IMR-90 (cell line): ENCODE results near the gene PPIA. TPM values are rescaled to one million over a fixed set of nuclear protein-coding genes. Genes with fewer than 3 reads are reported as not detected.

ENCODE experiments used
- ATAC-seq: fragments of 200-7000 bp; cut with Tn5 transposase; 2 replicates; pipeline ENCODE4 v1.9.1; 2020; ENCODE audit warnings: low read depth, mild to moderate bottlenecking, moderate library complexity
- BruUV-seq: library from RNA; stranded (reverse); fragments of 400-500 nt; replicated peaks from 2 replicates; lab custom pipeline; 2021; lab: Mats Ljungman, UMichigan
- CTCF ChIA-PET: fragments of 300-600 bp; formaldehyde crosslinking; extraction: SDS; loops from one replicate; lab custom pipeline; 2021; ENCODE audit warnings: antibody characterized with exemption; lab: Yijun Ruan, JAX
- POLR2A ChIA-PET: fragments of 300-600 bp; sonication (Branson Sonifier 250); formaldehyde crosslinking; loops from one replicate; lab custom pipeline; 2022; ENCODE audit warnings: antibody characterized with exemption; ENCODE audit not compliant: unreplicated experiment; lab: Charles Lee
- DNase-seq: peaks from one replicate; pipeline ENCODE4 v3.0.0; 2013
- H2AFZ ChIP-seq: replicated peaks from 2 replicates; pipeline ENCODE3; 2013; ENCODE audit warnings: low read length, mild to moderate bottlenecking; ENCODE audit not compliant: poor library complexity
- H2AK5ac ChIP-seq: 2 replicates; pipeline ENCODE4 v1.6.1; 2013; ENCODE audit warnings: low read depth, low read length, inconsistent platforms
- H2AK9ac ChIP-seq: replicated peaks from 2 replicates; pipeline ENCODE3; 2013; ENCODE audit warnings: mild to moderate bottlenecking, low read depth, low read length, moderate library complexity; ENCODE audit not compliant: poor library complexity
- H2BK120ac ChIP-seq: 2 replicates; pipeline ENCODE4 v1.6.1; 2013; ENCODE audit warnings: low read depth, low read length, inconsistent platforms
- H2BK15ac ChIP-seq: 3 replicates; pipeline ENCODE4 v1.6.1; 2013; ENCODE audit warnings: low read depth, low read length, inconsistent platforms
- H2BK20ac ChIP-seq: 2 replicates; pipeline ENCODE4 v1.6.1; 2013; ENCODE audit warnings: low read depth, mild to moderate bottlenecking, inconsistent platforms, low read length, moderate library complexity
- H2BK5ac ChIP-seq: 2 replicates; pipeline ENCODE4 v1.6.1; 2013; ENCODE audit warnings: mild to moderate bottlenecking, low read depth, low read length, inconsistent platforms; ENCODE audit not compliant: poor library complexity, severe bottlenecking
- H3K14ac ChIP-seq: replicated peaks from 2 replicates; pipeline ENCODE4 v1.6.1; 2013; ENCODE audit warnings: low read depth, low read length, inconsistent platforms
- H3K18ac ChIP-seq: 2 replicates; pipeline ENCODE4 v1.6.1; 2013; ENCODE audit warnings: low read depth, low read length, control low read depth
- H3K23ac ChIP-seq: 2 replicates; pipeline ENCODE4 v1.6.1; 2013; ENCODE audit warnings: low read depth, low read length, inconsistent platforms
- H3K27ac ChIP-seq: 2 replicates; pipeline ENCODE4 v1.5.1; 2013; ENCODE audit warnings: mild to moderate bottlenecking, control low read depth, low read length; ENCODE audit not compliant: insufficient read depth
- H3K27me3 ChIP-seq: 2 replicates; pipeline ENCODE4 v1.6.1; 2013; ENCODE audit warnings: low read length; ENCODE audit not compliant: control insufficient read depth, insufficient read depth
- H3K36me3 ChIP-seq: 2 replicates; pipeline ENCODE4 v1.6.1; 2013; ENCODE audit warnings: low read length, mixed read lengths; ENCODE audit not compliant: control insufficient read depth, insufficient read depth
- H3K4ac ChIP-seq: 2 replicates; pipeline ENCODE4 v1.6.1; 2013; ENCODE audit warnings: low read depth, low read length, inconsistent platforms
- H3K4me1 ChIP-seq: 2 replicates; pipeline ENCODE4 v1.6.1; 2013; ENCODE audit warnings: low read length, mixed read lengths; ENCODE audit not compliant: control insufficient read depth, insufficient read depth
- H3K4me2 ChIP-seq: 2 replicates; pipeline ENCODE4 v1.6.1; 2013; ENCODE audit warnings: low read depth, mild to moderate bottlenecking, control low read depth, low read length, moderate library complexity
- H3K4me3 ChIP-seq: 2 replicates; pipeline ENCODE4 v1.5.1; 2013; ENCODE audit warnings: low read depth, mild to moderate bottlenecking, control low read depth, low read length, moderate library complexity; ENCODE audit not compliant: insufficient read depth
- H3K56ac ChIP-seq: 2 replicates; pipeline ENCODE4 v1.6.1; 2013; ENCODE audit warnings: low read length, inconsistent platforms; ENCODE audit not compliant: insufficient read depth; ENCODE audit errors: extremely low read depth
- H3K79me1 ChIP-seq, 2 experiments: 2 replicates each; pipeline ENCODE4 v1.6.1; 2013; ENCODE audit warnings: low read length in 2 of 2, inconsistent platforms in 1 of 2, low read depth in 1 of 2
- H3K9ac ChIP-seq: 2 replicates; pipeline ENCODE4 v1.6.1; 2013; ENCODE audit warnings: low read depth, low read length, control low read depth
- H3K9me1 ChIP-seq: 2 replicates; pipeline ENCODE4 v1.6.1; 2013; ENCODE audit warnings: low read length, inconsistent platforms; ENCODE audit not compliant: insufficient read depth
- H3K9me3 ChIP-seq: 2 replicates; pipeline ENCODE4 v1.6.1; 2013; ENCODE audit warnings: low read length; ENCODE audit not compliant: control insufficient read depth, insufficient read depth
- H4K20me1 ChIP-seq: 2 replicates; pipeline ENCODE4 v1.6.1; 2013; ENCODE audit warnings: low read length, inconsistent platforms; ENCODE audit not compliant: insufficient read depth
- H4K5ac ChIP-seq: 2 replicates; pipeline ENCODE4 v1.6.1; 2013; ENCODE audit warnings: mild to moderate bottlenecking, low read depth, low read length, control low read depth
- H4K8ac ChIP-seq, 2 experiments: 2 replicates each; pipeline ENCODE4 v1.6.1; 2013; ENCODE audit warnings: low read depth in 2 of 2, low read length in 2 of 2, control low read depth in 1 of 2, inconsistent platforms in 1 of 2
- H4K91ac ChIP-seq: 2 replicates; pipeline ENCODE4 v1.6.1; 2013; ENCODE audit warnings: low read depth, low read length, inconsistent platforms; ENCODE audit not compliant: insufficient read depth
- BHLHE40 ChIP-seq: fragments of 150-350 bp; IDR thresholded peaks from 2 replicates; pipeline ENCODE4 v1.6.1; 2016; ENCODE audit warnings: mild to moderate bottlenecking, low read depth, low read length
- CEBPB ChIP-seq: IDR thresholded peaks from 2 replicates; pipeline ENCODE4 v1.6.1; 2012; ENCODE audit warnings: low read depth, low read length, improper control_type of control experiment
- CHD1 ChIP-seq: IDR thresholded peaks from 2 replicates; pipeline ENCODE4 v1.6.1; 2012; ENCODE audit warnings: low read depth, low read length, improper control_type of control experiment
- ELK1 ChIP-seq: fragments of 150-350 bp; IDR thresholded peaks from 2 replicates; pipeline ENCODE4 v1.6.1; 2016; ENCODE audit warnings: low read depth, mild to moderate bottlenecking, low read length, moderate library complexity, borderline replicate concordance
- FOS ChIP-seq: fragments of 150-350 bp; IDR thresholded peaks from 2 replicates; pipeline ENCODE4 v1.6.1; 2016; ENCODE audit warnings: low read depth, low read length
- MAFK ChIP-seq: IDR thresholded peaks from 2 replicates; pipeline ENCODE4 v1.6.1; 2012; ENCODE audit warnings: low read depth, low read length, improper control_type of control experiment
- MAZ ChIP-seq: IDR thresholded peaks from 2 replicates; pipeline ENCODE4 v1.6.1; 2012; ENCODE audit warnings: low read depth, mild to moderate bottlenecking, low read length, improper control_type of control experiment, moderate library complexity, borderline replicate concordance
- MXI1 ChIP-seq: IDR thresholded peaks from 2 replicates; pipeline ENCODE4 v1.6.1; 2012; ENCODE audit warnings: low read depth, mild to moderate bottlenecking, low read length, moderate library complexity, borderline replicate concordance
- NFE2L2 ChIP-seq: fragments of 150-350 bp; IDR thresholded peaks from 2 replicates; pipeline ENCODE4 v1.6.1; 2016; ENCODE audit warnings: low read depth, mild to moderate bottlenecking, low read length
- POLR2A ChIP-seq: IDR thresholded peaks from 2 replicates; pipeline ENCODE4 v1.6.1; 2012; ENCODE audit warnings: mild to moderate bottlenecking, low read depth, low read length
- RAD21 ChIP-seq: IDR thresholded peaks from 2 replicates; pipeline ENCODE4 v1.6.1; 2012; ENCODE audit warnings: low read length, improper control_type of control experiment
- RCOR1 ChIP-seq: IDR thresholded peaks from 2 replicates; pipeline ENCODE4 v1.6.1; 2012; ENCODE audit warnings: mild to moderate bottlenecking, low read length, improper control_type of control experiment; ENCODE audit not compliant: insufficient replicate concordance
- RFX5 ChIP-seq: IDR thresholded peaks from 2 replicates; pipeline ENCODE4 v1.8.0; 2012; ENCODE audit warnings: low read depth, mild to moderate bottlenecking, low read length, moderate library complexity
- SMC3 ChIP-seq: fragments of 150-350 bp; IDR thresholded peaks from 2 replicates; pipeline ENCODE4 v1.6.1; 2016; ENCODE audit warnings: low read depth, mild to moderate bottlenecking, antibody characterized with exemption, low read length, moderate library complexity
- USF2 ChIP-seq: fragments of 150-350 bp; IDR thresholded peaks from 2 replicates; pipeline ENCODE4 v1.6.1; 2017; ENCODE audit warnings: mild to moderate bottlenecking, antibody characterized with exemption, low read length, low read depth
- WGBS, 2 experiments: methylation state at CpG; one replicate each; pipeline versions ENCODE4 v1.1.5 to v1.1.7; 2013; ENCODE audit warnings: missing lambda C conversion rate in 2 of 2; ENCODE audit not compliant: insufficient read length in 1 of 2; ENCODE audit errors: extremely low coverage in 2 of 2; 5-methylcytosine and 5-hydroxymethylcytosine counted together
- dilution Hi-C: fragments of 300-500 bp; cut with HindIII; formaldehyde crosslinking; loops from one replicate; pipeline ENCODE4 v1.14.3; 2018; ENCODE audit warnings: low sequenced_read_pairs; ENCODE audit not compliant: unreplicated experiment
- in situ Hi-C: fragments of 300-500 bp; cut with MboI; formaldehyde crosslinking; loops from 3 replicates; pipeline ENCODE4 v1.14.3; 2019; ENCODE audit warnings: low sequenced_read_pairs, inconsistent platforms, mixed read lengths
- intact Hi-C: fragments of 100-400 bp; cut with micrococcal nuclease; formaldehyde crosslinking; loops from 2 replicates; pipeline ENCODE4 v1.10.0; 2022
- polyA plus RNA-seq, 3 experiments: library from polyadenylated mRNA; depleted of rRNA; stranded (reverse); fragments of >200 nt; gene quantifications; 2 replicates each; pipeline ENCODE4 v1.2.3, GENCODE V29; 2012; ENCODE audit warnings: low replicate concordance in 1 of 3
- total RNA-seq: library from RNA; depleted of rRNA; stranded (reverse); fragments of >200 nt; gene quantifications from 2 replicates; pipeline ENCODE4 v1.2.3, GENCODE V29; 2012
- TF ChIP-seq, protein P1 (sequence below): conservative IDR thresholded peaks from 2 replicates; pipeline ENCODE4 v1.5.1; 2012; ENCODE audit warnings: mild to moderate bottlenecking, low read depth, low read length, improper control_type of control experiment

Gene PPIA
- total and polyA plus RNA-seq, 2 of the 4 experiments (the other 2 are of a cell fraction): 3,396 to 4,883 TPM

- in situ Hi-C loops: no loop called here
Observed at GRCh38 chr7:44838751-44839150, 42.3 kb downstream of the PPIA start.

More at GRCh38 chr7:44838751-44839150, 42.3 kb downstream of the PPIA start:
- ChIA-PET POLR2A (no interaction called here), CTCF (no interaction called here)
- Histone ChIP-seq H3K14ac (no peak overlapping the region), H4K8ac (no peak overlapping the region), H4K5ac (no peak overlapping the region), H2AK5ac (no peak overlapping the region), H2AK9ac (no peak overlapping the region), H2BK20ac (no peak overlapping the region), H3K4me1 (no peaks in the 10 kb centered on the region), H3K18ac (no peak overlapping the region), H2BK5ac (no peak overlapping the region), H3K79me1 (peaks cover 25 to 38% of the 10 kb centered on the region in 2 experiments), H4K20me1 (no peaks in the 10 kb centered on the region), H3K9me1 (no peaks in the 10 kb centered on the region), H3K27ac (no peak overlapping the region), H3K36me3 (peaks cover 17% of the 10 kb centered on the region), H4K91ac (no peak overlapping the region), H2AFZ (no peak overlapping the region), H3K4ac (no peak overlapping the region), H3K23ac (no peak overlapping the region), H3K9me3 (no peaks in the 10 kb centered on the region), H3K27me3 (no peaks in the 10 kb centered on the region), H3K56ac (no peak overlapping the region), H3K4me3 (no peak overlapping the region), H3K4me2 (no peak overlapping the region), H3K9ac (no peak overlapping the region), H2BK15ac (no peak overlapping the region), H2BK120ac (no peak overlapping the region)
- DNase-seq: no peak
- TF ChIP-seq RAD21 (no peak), SMC3 (no peak), MAZ (no peak), FOS (no peak), MXI1 (no peak), RFX5 (no peak), CEBPB (no peak), CHD1 (no peak), NFE2L2 (no peak), POLR2A (no peak), USF2 (no peak), ELK1 (no peak), MAFK (no peak), BHLHE40 (no peak), RCOR1 (no peak)
- TF ChIP-seq, protein P1, sequence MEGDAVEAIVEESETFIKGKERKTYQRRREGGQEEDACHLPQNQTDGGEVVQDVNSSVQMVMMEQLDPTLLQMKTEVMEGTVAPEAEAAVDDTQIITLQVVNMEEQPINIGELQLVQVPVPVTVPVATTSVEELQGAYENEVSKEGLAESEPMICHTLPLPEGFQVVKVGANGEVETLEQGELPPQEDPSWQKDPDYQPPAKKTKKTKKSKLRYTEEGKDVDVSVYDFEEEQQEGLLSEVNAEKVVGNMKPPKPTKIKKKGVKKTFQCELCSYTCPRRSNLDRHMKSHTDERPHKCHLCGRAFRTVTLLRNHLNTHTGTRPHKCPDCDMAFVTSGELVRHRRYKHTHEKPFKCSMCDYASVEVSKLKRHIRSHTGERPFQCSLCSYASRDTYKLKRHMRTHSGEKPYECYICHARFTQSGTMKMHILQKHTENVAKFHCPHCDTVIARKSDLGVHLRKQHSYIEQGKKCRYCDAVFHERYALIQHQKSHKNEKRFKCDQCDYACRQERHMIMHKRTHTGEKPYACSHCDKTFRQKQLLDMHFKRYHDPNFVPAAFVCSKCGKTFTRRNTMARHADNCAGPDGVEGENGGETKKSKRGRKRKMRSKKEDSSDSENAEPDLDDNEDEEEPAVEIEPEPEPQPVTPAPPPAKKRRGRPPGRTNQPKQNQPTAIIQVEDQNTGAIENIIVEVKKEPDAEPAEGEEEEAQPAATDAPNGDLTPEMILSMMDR: no peak
- ATAC-seq: no peak
- no TSS peak for BruUV-seq
- WGBS, 2 experiments: no CpG with 5 or more reads among the region's 2 CpGs
- intact Hi-C loops: no loop called here
- dilution Hi-C loops: no loop called here
